Adipocyte (in vitro differentiated cells): Measurements from ENCODE around the gene OGN.

ENCODE experiments used
- DNase-seq: peaks from one replicate; pipeline ENCODE4 v3.0.0-alpha.2; 2015; ENCODE audit warnings: low read depth
- H3K27me3 ChIP-seq: replicated peaks from 2 replicates; pipeline ENCODE4 v1.7.0; 2013; ENCODE audit warnings: mild to moderate bottlenecking, low read length, moderate library complexity; ENCODE audit not compliant: control insufficient read depth, insufficient read depth
- H3K36me3 ChIP-seq: 2 replicates; pipeline ENCODE4 v1.7.0; 2013; ENCODE audit warnings: low read length, mild to moderate bottlenecking, moderate library complexity; ENCODE audit not compliant: control insufficient read depth, insufficient read depth, severe bottlenecking
- H3K4me1 ChIP-seq: 2 replicates; pipeline ENCODE4 v1.7.0; 2013; ENCODE audit warnings: mild to moderate bottlenecking, low read length, moderate library complexity; ENCODE audit not compliant: control insufficient read depth, insufficient read depth
- H3K4me3 ChIP-seq: 2 replicates; pipeline ENCODE4 v1.7.0; 2013; ENCODE audit warnings: mild to moderate bottlenecking, low read length, moderate library complexity
- H3K9ac ChIP-seq: 2 replicates; pipeline ENCODE4 v1.7.0; 2013; ENCODE audit warnings: mild to moderate bottlenecking, low read length, moderate library complexity
- H3K9me3 ChIP-seq: 2 replicates; pipeline ENCODE4 v1.7.0; 2013; ENCODE audit warnings: mild to moderate bottlenecking, low read length, moderate library complexity; ENCODE audit not compliant: control insufficient read depth

Gene OGN

DNA sequence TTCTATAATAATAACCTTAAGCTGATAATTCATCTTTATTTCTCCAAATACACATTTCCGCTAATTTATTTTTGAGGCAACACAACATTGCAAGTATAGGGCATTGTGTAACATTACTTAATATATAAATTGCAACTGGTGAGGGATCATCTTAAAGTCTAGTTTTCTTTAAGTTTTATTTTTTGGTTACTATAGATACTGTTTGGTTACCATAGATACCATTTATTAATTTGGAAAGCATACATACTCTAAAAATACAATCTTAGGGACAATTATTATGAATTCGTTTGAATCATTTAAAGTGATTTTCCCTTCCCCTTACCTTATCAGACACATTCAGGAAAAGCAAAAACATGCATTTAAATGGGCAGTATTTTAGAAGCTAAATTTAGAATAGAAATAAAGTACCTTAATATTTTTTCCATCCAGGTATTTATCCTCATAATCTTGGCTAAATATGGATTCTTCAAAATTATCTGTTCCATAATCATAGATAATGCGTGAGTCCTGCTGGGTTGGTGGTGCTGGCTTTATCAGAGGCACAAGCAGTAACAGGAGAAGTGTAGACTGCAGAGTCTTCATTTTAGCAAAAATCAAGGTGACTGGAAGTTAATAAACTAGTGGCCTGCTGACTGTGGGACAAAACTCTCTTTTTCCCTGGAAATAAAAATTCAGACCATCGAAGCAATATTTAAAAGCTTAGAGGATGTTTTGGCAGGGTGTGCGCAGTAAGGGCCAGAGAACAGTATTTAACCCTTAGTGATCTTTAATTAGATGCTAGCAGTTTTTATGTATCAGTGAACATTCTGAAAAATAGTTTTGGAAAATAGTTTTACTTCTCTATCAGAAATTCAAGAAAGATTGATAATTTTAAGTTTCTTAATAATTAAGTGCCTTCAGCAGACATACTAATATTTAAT lies 1.3 kb downstream of the OGN start:
- H3K4me3 ChIP-seq: no peak overlapping the region
- no peaks in the 10 kb centered on the region for H3K36me3 ChIP-seq
- no peaks in the 10 kb centered on the region for H3K9me3 ChIP-seq
- H3K4me1 ChIP-seq: peaks cover 31% of the 10 kb centered on the region
- no peaks in the 10 kb centered on the region for H3K27me3 ChIP-seq
- no peak for DNase-seq
- H3K9ac ChIP-seq: peak overlapping the region; percentile 68

DNA sequence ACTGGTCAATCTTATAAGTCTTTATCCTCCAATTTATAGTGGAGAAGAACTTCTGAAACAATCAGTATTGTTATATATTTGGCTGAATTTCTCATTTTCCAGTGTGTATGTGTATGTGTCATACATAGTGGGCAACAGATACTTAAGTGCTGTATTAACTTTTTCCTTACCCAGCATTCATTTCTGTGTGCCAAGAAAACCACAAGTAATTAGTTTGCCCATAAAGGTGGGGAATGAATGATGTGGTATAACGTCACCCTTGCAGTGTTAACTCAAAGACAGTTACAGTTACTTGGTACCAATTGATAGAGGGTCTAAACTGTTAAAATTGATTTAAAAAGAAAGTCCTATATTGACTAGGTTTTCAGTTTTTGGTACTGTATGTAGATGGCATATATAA lies 2.0 kb downstream of the OGN start:
- H3K4me1 ChIP-seq: peaks cover 31% of the 10 kb centered on the region
- DNase-seq: no peak
- H3K4me3 ChIP-seq: no peak overlapping the region
- no peak overlapping the region for H3K9ac ChIP-seq
- no peaks in the 10 kb centered on the region for H3K27me3 ChIP-seq
- no peaks in the 10 kb centered on the region for H3K9me3 ChIP-seq
- no peaks in the 10 kb centered on the region for H3K36me3 ChIP-seq

DNA sequence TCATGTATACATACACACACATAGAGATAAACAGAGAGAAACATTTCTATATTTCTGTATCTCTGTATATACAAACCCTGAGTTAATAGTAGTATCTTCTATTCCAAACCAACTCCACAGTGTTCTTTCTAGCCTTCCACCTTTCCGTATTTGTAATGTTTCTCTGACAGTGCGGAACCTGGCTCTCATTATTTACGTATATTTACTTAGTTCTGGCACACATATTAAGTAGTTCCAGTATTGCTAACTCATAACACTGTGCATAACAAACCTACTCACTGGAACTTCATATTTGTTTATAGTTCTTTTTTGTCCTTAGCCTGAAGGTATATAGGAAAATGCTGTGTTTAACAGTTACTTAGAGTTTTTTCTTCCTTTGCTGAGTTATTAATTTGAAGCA lies 6.5 kb downstream of the OGN start:
- Histone ChIP-seq H3K9ac (no peak overlapping the region), H3K9me3 (no peaks in the 10 kb centered on the region), H3K4me1 (no peaks in the 10 kb centered on the region), H3K36me3 (no peaks in the 10 kb centered on the region), H3K27me3 (no peaks in the 10 kb centered on the region), H3K4me3 (no peak overlapping the region)
- DNase-seq: no peak

DNA sequence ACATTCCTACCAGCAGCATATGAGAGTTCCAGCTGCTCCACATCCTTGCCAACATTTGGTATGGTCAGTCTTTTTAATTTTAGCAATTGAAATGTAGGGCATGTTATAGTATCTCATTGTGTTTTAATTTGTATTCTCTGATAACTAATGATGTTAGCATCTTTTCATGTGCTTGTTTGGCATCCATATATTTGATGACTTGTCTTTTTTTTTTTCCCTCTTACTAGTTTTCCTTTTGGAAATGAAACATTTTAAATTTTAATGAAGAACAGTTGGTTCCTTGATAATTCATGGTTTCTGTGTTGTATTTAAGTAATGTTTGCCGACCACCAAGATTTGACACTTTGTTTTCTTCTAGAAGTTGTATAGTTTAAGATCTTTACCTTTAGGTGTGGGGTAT lies 8.8 kb downstream of the OGN start:
- Histone ChIP-seq H3K4me3 (no peak overlapping the region), H3K9ac (no peak overlapping the region), H3K36me3 (no peaks in the 10 kb centered on the region), H3K9me3 (no peaks in the 10 kb centered on the region), H3K4me1 (no peaks in the 10 kb centered on the region), H3K27me3 (no peaks in the 10 kb centered on the region)
- no peak for DNase-seq

DNA sequence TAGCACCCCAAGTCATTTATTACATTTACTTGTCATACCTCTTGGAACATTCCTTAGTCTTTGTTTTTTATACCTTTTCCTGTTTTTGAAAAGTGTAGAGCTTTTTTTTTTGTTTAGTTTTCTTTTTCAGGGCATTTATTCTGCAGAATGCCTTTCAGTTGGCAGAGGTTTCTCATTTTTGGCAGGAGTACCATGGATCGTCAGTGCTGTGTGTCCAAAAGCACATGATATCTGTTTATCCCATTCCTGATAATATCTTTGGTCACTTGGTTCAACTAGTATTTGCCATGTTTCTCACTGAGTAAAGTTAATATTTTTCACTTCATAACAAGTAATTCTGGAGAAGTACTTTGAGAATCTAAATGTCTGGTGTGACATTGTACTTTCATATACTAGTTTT lies 10.7 kb downstream of the OGN start:
- H3K9me3 ChIP-seq: no peaks in the 10 kb centered on the region
- H3K27me3 ChIP-seq: no peaks in the 10 kb centered on the region
- peak overlapping the region; percentile 65 for H3K4me3 ChIP-seq
- H3K36me3 ChIP-seq: no peaks in the 10 kb centered on the region
- H3K9ac ChIP-seq: peak overlapping the region; percentile 22
- H3K4me1 ChIP-seq: no peaks in the 10 kb centered on the region
- DNase-seq: peak; percentile 42

DNA sequence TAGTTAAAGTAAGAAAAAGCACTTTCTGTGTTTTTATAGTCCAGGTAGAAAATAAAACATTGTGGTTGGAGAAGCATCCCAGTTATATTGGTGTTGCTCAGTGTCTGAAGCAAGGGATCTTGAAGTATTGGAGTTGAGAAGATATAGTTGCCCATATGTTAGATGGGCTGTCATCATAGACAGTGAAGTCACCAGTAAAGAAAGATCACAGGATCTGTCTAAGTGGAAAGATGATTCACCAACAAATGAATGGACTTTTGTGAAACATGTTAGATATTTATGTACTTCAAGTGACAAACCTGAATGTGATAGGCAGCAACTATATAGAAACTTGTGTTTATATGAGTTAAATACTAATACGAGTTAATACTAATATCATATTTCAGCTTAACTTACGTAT lies 11.7 kb downstream of the OGN start:
- Histone ChIP-seq H3K4me3 (no peak overlapping the region), H3K36me3 (no peaks in the 10 kb centered on the region), H3K4me1 (no peaks in the 10 kb centered on the region), H3K9ac (no peak overlapping the region), H3K27me3 (no peaks in the 10 kb centered on the region), H3K9me3 (no peaks in the 10 kb centered on the region)
- DNase-seq: no peak

DNA sequence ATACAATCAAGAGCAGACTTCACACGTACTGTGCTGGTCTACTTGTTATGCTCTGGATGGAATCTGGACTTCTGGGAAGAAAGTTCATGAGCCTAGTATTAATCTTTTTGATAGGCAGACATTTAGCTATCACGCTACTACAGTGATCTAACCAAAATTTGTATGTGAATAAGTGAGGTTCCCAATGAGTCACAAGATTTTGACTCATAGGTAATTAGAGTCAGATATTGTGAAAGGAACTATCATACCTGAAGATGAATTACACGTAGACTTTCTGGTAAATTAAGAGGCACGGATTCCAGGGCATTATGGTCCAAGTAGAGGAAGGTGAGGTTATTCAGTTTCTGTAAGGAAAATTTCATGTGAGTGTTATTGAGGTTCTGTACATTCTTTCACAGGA lies 18.4 kb downstream of the OGN start:
- H3K4me3 ChIP-seq: peak overlapping the region; percentile 59
- no peaks in the 10 kb centered on the region for H3K9me3 ChIP-seq
- DNase-seq: no peak
- no peak overlapping the region for H3K9ac ChIP-seq
- H3K4me1 ChIP-seq: peaks cover 22% of the 10 kb centered on the region
- H3K27me3 ChIP-seq: no peaks in the 10 kb centered on the region
- no peaks in the 10 kb centered on the region for H3K36me3 ChIP-seq

DNA sequence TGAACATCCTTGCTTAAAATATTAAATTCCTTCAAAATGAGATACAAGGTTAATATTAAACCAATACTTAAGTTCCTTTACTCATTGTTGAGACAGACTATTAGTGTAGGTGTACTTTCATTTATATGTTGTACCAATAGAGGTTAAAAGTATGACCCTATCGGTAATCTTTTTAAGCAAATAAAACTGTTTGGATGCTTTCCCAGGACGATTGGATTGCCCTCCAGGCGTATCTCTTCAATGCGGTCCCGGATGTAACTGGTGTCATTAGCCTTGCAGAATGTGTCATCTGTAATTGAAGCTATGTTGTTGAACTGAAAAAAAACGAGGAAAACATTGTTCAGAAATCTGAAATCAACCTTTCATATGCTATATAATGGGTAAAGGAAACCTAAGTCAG lies 18.9 kb downstream of the OGN start:
- Histone ChIP-seq H3K9ac (peak overlapping the region; percentile 67), H3K36me3 (no peaks in the 10 kb centered on the region), H3K4me1 (peaks cover 22% of the 10 kb centered on the region), H3K9me3 (no peaks in the 10 kb centered on the region), H3K4me3 (peak overlapping the region; percentile 59), H3K27me3 (no peaks in the 10 kb centered on the region)
- DNase-seq: no peak

DNA sequence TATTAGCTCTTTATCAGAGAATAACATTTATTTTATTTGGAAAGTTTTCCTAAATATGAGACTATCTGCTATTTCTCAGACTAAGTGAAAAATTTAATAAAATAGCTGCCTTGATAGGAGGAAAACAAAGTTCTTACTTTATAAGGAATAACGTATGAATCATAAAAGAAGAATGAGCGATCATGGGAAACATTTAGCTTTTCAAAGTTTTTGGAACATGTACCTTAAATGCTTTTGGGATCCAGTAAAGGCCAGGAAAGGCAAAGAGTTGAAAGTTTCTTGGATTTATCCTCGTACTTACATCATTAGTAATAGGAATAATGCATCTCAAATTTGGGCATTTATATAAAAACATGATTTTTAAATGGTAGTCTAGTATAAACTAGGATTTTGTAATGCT lies 19.4 kb downstream of the OGN start:
- Histone ChIP-seq H3K4me1 (peaks cover 22% of the 10 kb centered on the region), H3K27me3 (no peaks in the 10 kb centered on the region), H3K36me3 (no peaks in the 10 kb centered on the region), H3K4me3 (peak overlapping the region; percentile 59), H3K9me3 (no peaks in the 10 kb centered on the region), H3K9ac (peak overlapping the region; percentile 67)
- DNase-seq: peak; percentile 20

DNA sequence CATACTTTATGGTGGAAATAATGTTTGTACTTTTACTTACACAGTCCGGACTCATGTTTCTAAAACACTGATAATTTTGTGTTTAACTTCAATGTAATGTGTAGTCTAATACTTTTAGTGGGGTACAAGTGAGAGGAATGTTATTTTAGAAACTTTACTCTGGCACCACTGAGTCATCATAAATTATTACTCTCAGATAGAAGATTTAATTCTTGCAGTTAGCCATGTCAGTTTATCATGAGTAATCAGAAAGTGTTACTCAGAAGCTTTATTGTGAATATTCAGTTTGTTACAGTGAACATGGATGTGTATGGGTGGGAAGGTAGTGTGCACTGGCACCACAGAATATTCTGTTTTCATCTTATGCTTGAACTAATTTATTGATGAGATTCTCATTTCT lies 20.0 kb downstream of the OGN start:
- Histone ChIP-seq H3K4me1 (peaks cover 22% of the 10 kb centered on the region), H3K27me3 (no peaks in the 10 kb centered on the region), H3K4me3 (peak overlapping the region; percentile 59), H3K36me3 (no peaks in the 10 kb centered on the region), H3K9ac (peak overlapping the region; percentile 67), H3K9me3 (no peaks in the 10 kb centered on the region)
- DNase-seq: peak; percentile 43

DNA sequence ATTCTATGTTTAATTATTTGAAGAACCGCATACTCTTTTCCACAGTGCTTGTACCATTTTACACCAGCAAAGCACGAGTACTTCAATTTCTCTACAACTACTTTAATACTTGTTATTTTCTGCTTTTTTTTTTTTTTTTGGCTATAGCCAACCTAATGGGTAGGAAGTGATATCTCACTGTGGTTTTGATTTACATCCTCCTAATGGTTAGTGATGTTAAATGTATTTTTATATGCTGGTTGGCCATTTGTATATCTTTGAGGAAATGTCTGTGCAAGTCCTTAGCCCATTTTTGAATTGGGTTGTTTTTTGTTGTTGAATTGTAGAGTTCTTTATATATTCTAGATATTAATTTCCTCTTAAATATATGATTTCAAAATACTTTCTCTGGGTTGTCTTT lies 22.6 kb downstream of the OGN start:
- Histone ChIP-seq H3K27me3 (no peaks in the 10 kb centered on the region), H3K4me1 (peaks cover 22% of the 10 kb centered on the region), H3K9me3 (no peaks in the 10 kb centered on the region), H3K36me3 (no peaks in the 10 kb centered on the region), H3K4me3 (no peak overlapping the region), H3K9ac (no peak overlapping the region)
- DNase-seq: no peak

DNA sequence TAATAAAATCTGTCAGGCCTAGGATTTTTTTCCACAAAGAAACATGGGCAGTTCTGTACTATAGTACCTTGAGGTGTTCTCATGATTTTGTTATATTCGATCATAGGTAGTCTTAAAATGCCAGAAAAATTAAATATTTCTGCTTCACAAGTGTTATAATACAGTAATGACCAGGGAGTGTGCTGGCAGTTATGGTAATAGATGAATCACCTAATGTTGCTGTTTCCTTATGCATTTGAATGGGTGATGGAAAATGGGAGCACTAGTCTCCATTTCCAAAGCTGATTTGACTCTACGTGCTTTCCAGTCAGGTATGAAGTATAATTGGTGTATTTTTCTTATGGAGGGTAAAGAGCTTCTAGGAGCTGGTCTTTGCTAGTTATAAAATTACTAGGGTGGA lies 23.8 kb downstream of the OGN start:
- DNase-seq: no peak
- H3K27me3 ChIP-seq: no peaks in the 10 kb centered on the region
- peaks cover 17% of the 10 kb centered on the region for H3K4me1 ChIP-seq
- no peak overlapping the region for H3K9ac ChIP-seq
- H3K4me3 ChIP-seq: no peak overlapping the region
- H3K36me3 ChIP-seq: no peaks in the 10 kb centered on the region
- no peaks in the 10 kb centered on the region for H3K9me3 ChIP-seq
